ENCODE measurements around the gene EIF4G1.

The EIF4G1 gene

DNA sequence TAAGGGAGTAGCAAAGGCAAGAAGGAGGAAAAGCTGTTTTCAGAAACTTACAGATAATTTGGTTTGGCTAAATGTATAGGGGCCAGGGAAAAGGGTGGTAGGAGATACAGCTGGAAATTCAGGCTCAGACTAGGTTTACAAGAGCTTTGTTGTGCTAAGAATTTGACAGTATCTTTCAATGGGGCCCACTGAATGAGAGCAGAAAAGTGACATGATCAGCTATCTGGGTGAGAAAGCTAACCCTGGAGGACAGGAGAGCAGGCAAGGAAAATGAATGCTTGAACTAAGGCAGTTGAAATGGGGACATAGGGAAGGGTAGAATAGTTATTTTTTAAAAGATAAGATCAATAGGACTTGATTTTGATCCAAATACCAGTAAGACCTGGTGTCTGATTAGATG, 2.8 kb upstream of the EIF4G1 start:
- Histone ChIP-seq H3K4me1 (ENCODE audit: insufficient read depth, low read length, severe bottlenecking) (peaks cover 17% of the 10 kb centered on the region), H3K4me2 (ENCODE audit: low read length) (no peak overlapping the region), H3K9me2 (ENCODE audit: low read depth, low read length) (no peaks in the 10 kb centered on the region), H3K9me3 (ENCODE audit: low read length) (no peaks in the 10 kb centered on the region), H3K4me3 (ENCODE audit: low read depth, low read length, poor library complexity, severe bottlenecking) (no peak overlapping the region), H3K9ac (ENCODE audit: low read length) (no peak overlapping the region; the same call in 1 of the 2 replicates), H3K79me2 (ENCODE audit: insufficient read depth, low read length) (peaks cover 19% of the 10 kb centered on the region), H3K27ac (ENCODE audit: low read depth, low read length, poor library complexity, severe bottlenecking) (no peak overlapping the region), H2AFZ (ENCODE audit: low read length) (no peak overlapping the region), H4K20me1 (ENCODE audit: insufficient read depth, low read length) (no peaks in the 10 kb centered on the region), H3F3A (ENCODE audit: insufficient read depth, low read length) (0 out of 2 replicates have a peak, but pooled peaks cover 4% of the 10 kb centered on the region), H3K27me3 (ENCODE audit: insufficient read depth, low read length) (no peaks in the 10 kb centered on the region), H3K36me3 (ENCODE audit: insufficient read depth, low read length) (peaks cover 49% of the 10 kb centered on the region)
- TF ChIP-seq CTCF (IDR thresholded peaks at IDR 0.05; ENCODE audit: low read length) (no peak), EZH2 (IDR thresholded peaks at IDR 0.05; ENCODE audit: borderline replicate concordance, low read length) (no peak)

DNA sequence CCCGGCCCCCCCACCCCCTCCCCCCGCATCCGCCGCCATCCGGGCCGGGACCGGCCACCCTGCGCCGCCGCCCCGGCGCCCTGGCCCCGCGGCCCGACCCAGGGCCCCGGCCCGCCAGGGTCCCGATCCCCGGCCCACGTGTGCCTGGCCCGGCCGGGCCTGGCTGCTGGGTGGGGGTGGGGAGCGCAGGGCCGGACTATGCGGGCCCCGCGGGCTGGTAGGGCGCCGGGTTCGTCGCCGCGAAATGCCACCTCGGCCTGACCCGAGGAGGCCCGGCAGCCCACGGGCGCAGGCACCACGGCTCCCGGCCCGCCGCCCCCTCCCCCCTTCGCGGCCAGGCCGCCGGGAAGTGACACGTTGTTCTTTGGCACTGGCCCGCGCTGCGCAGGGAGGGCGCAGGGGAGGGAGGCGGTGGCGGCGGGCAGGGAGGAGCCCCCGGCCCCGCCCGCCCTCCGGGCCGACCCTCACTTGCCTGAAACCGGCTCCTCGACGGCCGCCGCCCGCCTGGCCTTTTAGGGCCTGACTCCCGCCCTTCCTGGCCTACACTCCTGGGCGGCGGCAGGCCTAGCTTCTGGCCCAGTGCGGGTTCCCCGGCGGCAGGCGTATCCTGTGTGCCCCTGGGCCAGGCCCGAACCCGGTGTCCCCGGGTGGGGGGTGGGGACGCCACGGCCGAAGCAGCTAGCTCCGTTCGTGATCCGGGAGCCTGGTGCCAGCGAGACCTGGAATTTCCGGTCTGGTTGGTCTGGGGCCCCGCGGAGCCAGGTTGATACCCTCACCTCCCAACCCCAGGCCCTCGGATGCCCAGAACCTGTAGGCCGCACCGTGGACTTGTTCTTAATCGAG, 515 bp downstream of the EIF4G1 start:
- no peak for TF ChIP-seq CTCF (IDR thresholded peaks at IDR 0.05; ENCODE audit: low read length)
- Histone ChIP-seq H3K4me1 (ENCODE audit: insufficient read depth, low read length, severe bottlenecking) (peaks cover 26% of the 10 kb centered on the region), H3K27ac (ENCODE audit: low read depth, low read length, poor library complexity, severe bottlenecking) (peak overlapping the region; percentile 53), H3F3A (ENCODE audit: insufficient read depth, low read length) (0 out of 2 replicates have a peak, but pooled peaks cover 4% of the 10 kb centered on the region), H3K27me3 (ENCODE audit: insufficient read depth, low read length) (no peaks in the 10 kb centered on the region), H3K79me2 (ENCODE audit: insufficient read depth, low read length) (peaks cover 46% of the 10 kb centered on the region), H3K36me3 (ENCODE audit: insufficient read depth, low read length) (peaks cover 51% of the 10 kb centered on the region), H3K4me2 (ENCODE audit: low read length) (peak overlapping the region; percentile 93), H3K9me2 (ENCODE audit: low read depth, low read length) (no peaks in the 10 kb centered on the region), H2AFZ (ENCODE audit: low read length) (no peak overlapping the region), H3K4me3 (ENCODE audit: low read depth, low read length, poor library complexity, severe bottlenecking) (peak overlapping the region; percentile 84), H3K9me3 (ENCODE audit: low read length) (no peaks in the 10 kb centered on the region), H3K9ac (ENCODE audit: low read length) (peak overlapping the region; percentile 95), H4K20me1 (ENCODE audit: insufficient read depth, low read length) (no peaks in the 10 kb centered on the region)

DNA sequence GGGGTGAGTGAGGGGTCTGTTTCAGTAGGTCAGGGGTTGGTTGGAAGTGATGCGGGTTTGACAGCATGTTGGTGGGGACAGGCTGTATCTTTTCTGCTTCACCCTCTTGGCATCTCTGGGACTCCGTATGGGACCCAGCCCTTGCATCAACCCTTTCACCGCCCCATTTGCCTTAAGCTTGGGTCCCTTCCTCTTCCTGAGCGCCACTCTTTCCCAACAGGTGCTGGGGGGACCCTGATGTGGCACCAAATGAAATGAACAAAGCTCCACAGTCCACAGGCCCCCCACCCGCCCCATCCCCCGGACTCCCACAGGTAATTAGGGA, 1.1 kb downstream of the EIF4G1 start:
- TF ChIP-seq EZH2 (IDR thresholded peaks at IDR 0.05; ENCODE audit: borderline replicate concordance, low read length) (no peak), CTCF (IDR thresholded peaks at IDR 0.05; ENCODE audit: low read length) (no peak)
- peak overlapping the region; percentile 93 for H3K4me2 ChIP-seq (ENCODE audit: low read length)
- H3K9me2 ChIP-seq (ENCODE audit: low read depth, low read length), result no peaks in the 10 kb centered on the region
- 0 out of 2 replicates have a peak, but pooled peaks cover 4% of the 10 kb centered on the region for H3F3A ChIP-seq (ENCODE audit: insufficient read depth, low read length)
- H3K27ac ChIP-seq (ENCODE audit: low read depth, low read length, poor library complexity, severe bottlenecking), result peak overlapping the region; percentile 53
- peak overlapping the region; percentile 95 for H3K9ac ChIP-seq (ENCODE audit: low read length)
- H3K36me3 ChIP-seq (ENCODE audit: insufficient read depth, low read length), result peaks cover 53% of the 10 kb centered on the region
- H4K20me1 ChIP-seq (ENCODE audit: insufficient read depth, low read length), result no peaks in the 10 kb centered on the region
- no peak overlapping the region for H2AFZ ChIP-seq (ENCODE audit: low read length)
- H3K9me3 ChIP-seq (ENCODE audit: low read length), result no peaks in the 10 kb centered on the region
- H3K79me2 ChIP-seq (ENCODE audit: insufficient read depth, low read length), result peaks cover 46% of the 10 kb centered on the region
- H3K4me1 ChIP-seq (ENCODE audit: insufficient read depth, low read length, severe bottlenecking), result peaks cover 26% of the 10 kb centered on the region
- H3K27me3 ChIP-seq (ENCODE audit: insufficient read depth, low read length), result no peaks in the 10 kb centered on the region
- H3K4me3 ChIP-seq (ENCODE audit: low read depth, low read length, poor library complexity, severe bottlenecking), result peak overlapping the region; percentile 84

Data from OCI-LY1 (cell line).